Activated CD4-positive, alpha-beta memory T cell treated with anti-CD3 and anti-CD28 coated beads for 36 hours (primary cell): Measurements from ENCODE around the gene PELI3. TPM values are rescaled to one million over a fixed set of nuclear protein-coding genes. Genes with fewer than 3 reads are reported as not detected.
A peak's percentile ranks its signal among the peaks of the same experiment; 100 is the strongest.
"Not testable (repeated sequence)": the region's sequence is repeated elsewhere in the genome, so short reads cannot be mapped to it uniquely, and the experiment has no call there.

Source experiments
- CTCF ChIA-PET: fragments of 350-600 bp; sonication (Branson Sonifier 250); formaldehyde crosslinking; loops from one replicate; lab custom pipeline; 2021; ENCODE audit warnings: antibody characterized with exemption, inconsistent platforms; lab: Charles Lee
- POLR2A ChIA-PET: fragments of 350-600 bp; sonication (Branson Sonifier 250); formaldehyde crosslinking; loops from one replicate; lab custom pipeline; 2021; ENCODE audit warnings: antibody characterized with exemption; lab: Charles Lee
- DNase-seq: peaks from one replicate; pipeline ENCODE4 v3.0.0-alpha.2; 2020
- H3K27ac Mint-ChIP-seq: one replicate; pipeline ENCODE4 v1.8.0; 2021; ENCODE audit warnings: mixed read lengths
- H3K27me3 Mint-ChIP-seq: one replicate; pipeline ENCODE4 v1.8.0; 2021; ENCODE audit warnings: mixed read lengths
- H3K36me3 Mint-ChIP-seq: one replicate; pipeline ENCODE4 v1.8.0; 2021; ENCODE audit warnings: mixed read lengths
- H3K4me1 Mint-ChIP-seq: one replicate; pipeline ENCODE4 v1.8.0; 2021; ENCODE audit warnings: low read depth, mixed read lengths
- H3K4me3 Mint-ChIP-seq: one replicate; pipeline ENCODE4 v1.8.0; 2021; ENCODE audit warnings: mild to moderate bottlenecking, mixed read lengths
- H3K9me3 Mint-ChIP-seq: one replicate; pipeline ENCODE4 v1.8.0; 2021; ENCODE audit warnings: mixed read lengths
- intact Hi-C: fragments of 100-400 bp; cut with micrococcal nuclease; formaldehyde crosslinking; loops from one replicate; pipeline ENCODE4 v1.15.1; 2023
- total RNA-seq, 2 experiments: library from RNA; stranded (reverse); gene quantifications; one replicate each; pipeline ENCODE4 v1.2.3, GENCODE V29; 2021

The PELI3 gene
- total RNA-seq, 2 experiments from 2014 or later: 7.0 to 8.5 TPM

DNA sequence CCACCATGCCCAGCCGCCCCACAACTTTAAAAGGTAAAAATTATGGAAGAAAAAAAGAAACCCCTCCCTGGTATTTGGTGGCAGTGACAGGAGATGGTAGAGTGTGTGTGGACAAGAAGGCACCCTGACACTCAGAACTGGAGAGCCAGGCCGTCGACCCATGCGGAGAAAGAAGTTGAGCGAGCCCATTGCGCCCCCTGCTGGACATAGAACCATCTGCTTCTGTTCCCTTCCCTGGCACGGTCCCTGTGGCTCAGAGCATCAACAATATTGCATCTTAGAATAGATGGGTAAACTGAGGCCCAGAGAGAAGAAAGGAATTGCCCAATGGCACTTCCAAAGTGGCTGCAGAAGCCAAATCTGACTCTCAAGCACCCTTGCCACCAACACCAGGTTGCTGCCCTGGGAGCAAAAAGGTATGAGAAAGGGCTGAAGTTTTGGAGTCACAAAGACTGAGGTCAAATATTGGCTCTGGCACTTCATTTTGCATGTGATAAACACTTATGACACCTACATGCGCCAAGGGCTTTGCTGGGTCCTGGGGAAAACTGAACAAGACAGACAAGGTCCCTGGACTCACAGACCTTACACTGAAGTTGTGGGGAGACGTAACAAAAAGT, 36.6 kb upstream of the PELI3 start:
- Mint-ChIP-seq H3K27me3 (no peaks in the 10 kb centered on the region), H3K27ac (no peak overlapping the region)
- POLR2A ChIA-PET: no interaction called here

DNA sequence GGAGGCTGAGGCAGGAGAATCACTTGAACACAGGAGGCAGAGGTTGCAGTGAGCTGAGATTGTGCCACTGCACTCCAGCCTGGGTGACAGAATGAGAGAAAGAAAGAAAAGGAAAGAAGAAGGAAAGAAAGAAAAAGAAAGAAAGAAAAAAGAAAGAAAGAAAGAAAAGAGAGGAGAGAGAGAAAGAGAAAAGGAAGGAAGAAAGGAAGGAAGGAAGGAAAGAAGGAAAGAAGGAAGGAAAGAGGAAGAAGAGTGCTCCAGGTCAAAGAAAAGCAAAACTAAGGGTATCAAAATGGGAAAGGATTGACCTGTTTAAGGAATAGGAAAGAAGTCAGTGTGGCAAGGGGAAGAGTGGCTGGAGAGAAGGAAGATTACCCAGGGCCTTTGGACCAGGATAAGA, 35.4 kb upstream of the PELI3 start:
- H3K36me3 Mint-ChIP-seq: peaks cover 13% of the 10 kb centered on the region
- DNase-seq, H3K9me3 Mint-ChIP-seq, H3K27ac Mint-ChIP-seq, H3K4me3 Mint-ChIP-seq, H3K4me1 Mint-ChIP-seq, POLR2A ChIA-PET, H3K27me3 Mint-ChIP-seq: not testable (repeated sequence)
- CTCF ChIA-PET: interaction anchor here (1.1 to 7.3 kb wide), 4 partner anchors 8 to 23 kb away, joined by 3 to 104 read pairs (median 12); partner anchors contain the start of gene MRPL11
- intact Hi-C loops: loop anchor here (2.0 kb wide), 1 partner anchor 248 kb away; no protein-coding TSS in a partner anchor

More for the DNA sequence above, 36.6 kb upstream of the PELI3 start:
- DNase-seq: peak; percentile 85
- no peaks in the 10 kb centered on the region for H3K9me3 Mint-ChIP-seq
- CTCF ChIA-PET: interaction anchor here (0.6 to 7.3 kb wide), 14 partner anchors 8 to 347 kb away, joined by 3 to 104 read pairs (median 5); partner anchors contain the start of genes MRPL11 and RBM4B
- peaks cover 11% of the 10 kb centered on the region for H3K36me3 Mint-ChIP-seq
- no peak overlapping the region for H3K4me3 Mint-ChIP-seq
- H3K4me1 Mint-ChIP-seq: no peaks in the 10 kb centered on the region
- intact Hi-C loops: loop anchor here (1.0 to 2.0 kb wide), 3 partner anchors 9 to 249 kb away; partner anchors contain the start of gene NPAS4

DNA sequence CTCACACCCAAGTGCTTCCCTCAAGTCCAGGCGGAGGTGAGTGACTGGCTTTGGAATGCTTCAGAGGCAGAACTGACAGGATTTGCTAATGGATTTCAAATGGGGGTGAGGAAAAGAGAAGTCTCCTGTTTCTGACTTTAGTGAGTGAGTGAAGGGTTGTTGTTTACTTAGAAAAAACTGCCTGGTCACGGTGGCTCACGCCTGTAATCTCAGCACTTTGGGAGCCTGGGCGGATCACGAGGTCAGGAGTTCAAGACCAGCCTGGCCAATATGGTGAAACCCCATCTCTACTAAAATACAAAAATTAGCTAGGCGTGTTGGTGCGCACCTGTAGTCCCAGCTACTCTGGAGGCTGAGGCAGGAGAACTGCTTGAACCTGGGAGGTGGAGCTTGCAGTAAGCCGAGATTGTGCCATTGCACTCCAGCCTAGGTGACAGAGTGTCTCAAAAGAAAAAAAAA, 34.8 kb upstream of the PELI3 start:
- not testable (repeated sequence) for H3K9me3 Mint-ChIP-seq, H3K4me1 Mint-ChIP-seq, H3K27me3 Mint-ChIP-seq, H3K27ac Mint-ChIP-seq, DNase-seq, H3K4me3 Mint-ChIP-seq
- H3K36me3 Mint-ChIP-seq: peaks cover 13% of the 10 kb centered on the region
- CTCF ChIA-PET: interaction anchor here (1.1 to 7.3 kb wide), 2 partner anchors 24 to 47 kb away, joined by 3 to 104 read pairs; no protein-coding TSS in a partner anchor
- POLR2A ChIA-PET: interaction anchor here (0.6 kb wide), 1 partner anchor 31 kb away, joined by 3 read pairs; no protein-coding TSS in a partner anchor
- intact Hi-C loops: loop anchor here (2.0 kb wide), 1 partner anchor 247 kb away; no protein-coding TSS in a partner anchor

DNA sequence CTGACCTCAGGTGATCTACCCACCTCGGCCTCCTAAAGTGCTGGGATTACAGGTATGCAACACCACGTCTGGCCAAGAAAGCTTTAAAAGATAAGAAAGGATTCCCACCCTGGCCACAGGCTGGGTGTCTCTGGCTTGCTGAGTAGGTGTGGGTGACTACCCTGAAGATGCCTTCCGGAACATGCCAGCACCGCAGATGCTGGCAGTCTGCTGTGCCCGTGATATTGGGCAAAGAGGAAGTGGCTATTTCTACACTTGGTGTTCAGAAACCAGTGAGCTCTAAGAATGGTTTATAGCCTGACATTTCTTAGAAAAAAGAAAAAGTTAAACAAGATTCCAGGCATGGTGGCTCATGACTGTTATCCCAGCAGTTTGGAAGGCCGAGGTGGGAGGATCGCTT, 34.1 kb upstream of the PELI3 start:
- POLR2A ChIA-PET: interaction anchor here (0.6 kb wide), 1 partner anchor 31 kb away, joined by 3 read pairs; no protein-coding TSS in a partner anchor
- intact Hi-C loops: no loop called here
- Mint-ChIP-seq H3K27ac (no peak overlapping the region), H3K27me3 (no peaks in the 10 kb centered on the region), H3K9me3 (no peaks in the 10 kb centered on the region), H3K36me3 (peaks cover 13% of the 10 kb centered on the region), H3K4me3 (no peak overlapping the region), H3K4me1 (peaks cover 2% of the 10 kb centered on the region)
- no peak for DNase-seq
- CTCF ChIA-PET: interaction anchor here (0.7 to 7.3 kb wide), 6 partner anchors 15 to 246 kb away, joined by 3 to 104 read pairs (median 4); partner anchors contain the start of genes DPP3 and RBM4B

DNA sequence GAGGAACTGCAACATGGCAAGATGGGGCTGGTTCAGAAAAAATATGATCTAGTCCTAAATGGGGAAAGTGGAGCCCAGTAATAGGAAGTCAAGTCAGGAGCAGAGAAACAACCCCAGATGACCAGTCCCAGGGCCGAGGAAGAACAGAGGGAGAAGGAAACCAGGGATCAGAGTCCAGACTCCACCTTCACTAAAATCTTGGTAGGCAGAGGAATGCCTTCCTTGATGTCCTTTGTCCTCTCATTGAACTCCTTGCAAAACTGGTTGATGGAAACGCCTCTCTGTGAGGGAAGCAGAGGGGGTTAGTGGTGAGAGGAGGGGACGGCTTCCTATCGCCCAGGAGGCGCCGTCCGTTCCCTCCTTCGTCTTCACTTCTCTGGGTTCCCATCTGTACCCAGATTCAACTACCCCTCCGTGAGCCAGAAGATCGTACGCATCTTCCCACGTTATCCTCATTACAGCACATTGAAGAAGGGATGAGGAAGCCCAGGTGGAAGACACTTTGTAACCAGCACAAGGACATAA, 28.7 kb upstream of the PELI3 start:
- CTCF ChIA-PET: interaction anchor here (0.8 to 2.8 kb wide), 23 partner anchors 8 to 240 kb away, joined by 3 to 38 read pairs (median 5); partner anchors contain the start of genes BRMS1, CCDC87, CCS and DPP3
- Mint-ChIP-seq H3K27ac (peak overlapping the region; percentile 99), H3K4me3 (peak overlapping the region; percentile 86), H3K4me1 (peaks cover 13% of the 10 kb centered on the region), H3K36me3 (peaks cover 7% of the 10 kb centered on the region), H3K27me3 (peaks cover 2% of the 10 kb centered on the region), H3K9me3 (peaks cover 3% of the 10 kb centered on the region)
- POLR2A ChIA-PET: interaction anchor here (0.6 to 1.7 kb wide), 9 partner anchors 17 to 240 kb away, joined by 3 to 8 read pairs (median 4); partner anchors contain the start of genes DPP3, NPAS4, RBM4B and SLC29A2
- intact Hi-C loops: loop anchor here (2.0 kb wide), 2 partner anchors 29 to 241 kb away; no protein-coding TSS in a partner anchor
- DNase-seq: no peak

DNA sequence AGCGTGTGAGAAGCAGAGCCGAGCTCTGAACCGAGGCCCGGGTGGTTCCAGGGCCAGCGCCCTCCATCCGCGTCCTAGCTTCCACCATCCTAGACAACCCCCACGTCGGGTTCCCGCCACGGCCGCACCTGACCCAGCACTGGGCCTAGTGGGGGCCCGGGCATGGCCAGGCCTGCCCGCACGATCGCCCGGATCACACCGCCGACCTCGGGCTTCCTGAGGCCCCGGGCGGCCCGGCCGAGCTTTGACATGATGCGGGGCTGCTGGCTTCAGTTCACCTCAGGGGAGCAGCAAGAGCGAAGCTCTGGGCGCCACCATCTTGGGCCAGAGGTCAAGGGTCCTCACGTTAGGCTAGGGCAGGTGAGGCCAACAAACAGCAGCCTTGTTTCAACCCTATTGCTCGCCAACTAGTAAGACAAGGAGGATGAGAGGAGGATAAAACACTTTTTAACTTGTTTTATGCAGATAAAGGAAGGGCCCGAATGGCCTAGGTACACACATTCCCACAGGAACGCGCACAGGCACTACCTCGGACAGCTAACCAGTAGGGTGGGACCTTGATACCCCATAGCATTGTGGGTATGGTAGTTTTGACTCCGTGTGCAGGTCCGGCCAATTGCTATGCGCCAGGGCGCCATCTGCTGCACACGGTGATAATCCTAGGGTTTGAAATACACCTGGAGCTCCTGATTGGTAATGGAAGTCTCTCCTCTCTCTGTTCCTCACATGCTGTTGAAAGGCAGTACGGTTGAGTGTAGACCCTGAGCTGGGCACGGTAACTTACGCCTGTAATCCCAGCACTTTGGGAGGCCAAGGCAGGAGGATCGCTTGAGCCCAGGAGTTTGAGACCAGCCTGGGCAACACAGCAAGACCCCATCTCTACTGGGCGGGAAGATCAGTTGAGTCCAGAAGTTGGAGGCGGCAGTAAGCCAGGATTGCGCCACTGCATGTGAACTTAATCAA, 27.9 kb upstream of the PELI3 start, which contains the start of gene MRPL11:
MRPL11 (minus strand) TSS at position 345 of the 963 bp plus-strand sequence; CDS start at position 251, 94 bp downstream.
- H3K4me3 Mint-ChIP-seq: peak within 1 kb of the TSS; percentile 86
- peaks cover 13% of the 10 kb centered on the region for H3K4me1 Mint-ChIP-seq
- intact Hi-C loops: loop anchor here (1.0 to 2.0 kb wide), 4 partner anchors 28 to 240 kb away; partner anchors contain the start of gene PELI3
- H3K36me3 Mint-ChIP-seq: peaks cover 5% of the 10 kb centered on the region
- peak within 1 kb of the TSS; percentile 99 for H3K27ac Mint-ChIP-seq
- peak; percentile 94 for DNase-seq
- POLR2A ChIA-PET: interaction anchor here (0.6 to 1.7 kb wide), 12 partner anchors 17 to 324 kb away, joined by 3 to 8 read pairs (median 4); partner anchors contain the start of genes DPP3, NPAS4, PELI3 and RBM4B
- CTCF ChIA-PET: interaction anchor here (0.6 to 2.8 kb wide), 37 partner anchors 9 to 239 kb away, joined by 3 to 38 read pairs (median 4); partner anchors contain the start of genes BRMS1, CCDC87, CCS and DPP3
- peaks cover 3% of the 10 kb centered on the region for H3K27me3 Mint-ChIP-seq
- peaks cover 10% of the 10 kb centered on the region for H3K9me3 Mint-ChIP-seq

DNA sequence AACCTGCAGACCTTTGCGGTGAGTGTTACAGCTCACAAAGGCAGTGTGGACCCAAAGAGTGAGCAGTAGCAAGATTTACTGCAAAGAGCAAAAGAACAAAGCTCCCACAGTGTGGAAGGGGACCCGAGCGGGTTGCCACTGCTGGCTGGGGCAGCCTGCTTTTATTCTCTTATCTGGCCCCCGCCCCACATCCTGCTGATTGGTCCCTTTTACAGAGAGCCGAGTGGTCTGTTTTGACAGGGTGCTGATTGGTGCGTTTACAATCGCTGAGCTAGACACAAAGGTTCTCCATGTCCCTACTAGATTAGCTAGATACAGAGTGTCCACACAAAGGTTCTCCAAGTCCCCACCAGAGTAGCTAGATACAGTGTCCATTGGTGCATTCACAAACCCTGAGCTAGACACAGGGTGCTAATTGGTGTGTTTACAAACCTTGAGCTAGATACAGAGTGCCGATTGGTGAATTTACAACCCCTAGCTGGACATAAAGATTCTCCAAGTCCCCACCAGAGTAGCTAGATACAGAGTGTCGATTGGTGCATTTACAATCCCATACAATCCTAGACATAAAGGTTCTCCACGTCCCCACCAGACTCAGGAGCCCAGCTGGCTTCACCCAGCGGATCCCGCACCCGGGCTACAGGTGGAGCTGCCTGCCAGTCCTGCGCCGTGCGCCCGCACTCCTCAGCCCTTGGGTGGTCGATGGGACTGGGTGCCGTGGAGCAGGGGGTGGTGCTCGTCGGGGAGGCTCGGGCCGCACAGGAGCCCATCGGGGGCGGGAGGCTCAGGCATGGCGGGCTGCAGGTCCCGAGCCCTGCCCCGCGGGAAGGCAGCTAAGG, 26.4 kb upstream of the PELI3 start:
- H3K36me3 Mint-ChIP-seq, H3K27ac Mint-ChIP-seq, DNase-seq, H3K27me3 Mint-ChIP-seq, H3K4me3 Mint-ChIP-seq, intact Hi-C loops: not testable (repeated sequence)
- peaks cover 12% of the 10 kb centered on the region for H3K9me3 Mint-ChIP-seq
- POLR2A ChIA-PET: interaction anchor here (1.2 kb wide), 1 partner anchor 26 kb away, joined by 3 read pairs; the partner anchor contains the start of gene PELI3
- H3K4me1 Mint-ChIP-seq: peaks cover 13% of the 10 kb centered on the region
- CTCF ChIA-PET: interaction anchor here (1.7 to 2.8 kb wide), 3 partner anchors 32 to 237 kb away, joined by 4 to 28 read pairs (median 8); partner anchors contain the start of gene RBM4B

DNA sequence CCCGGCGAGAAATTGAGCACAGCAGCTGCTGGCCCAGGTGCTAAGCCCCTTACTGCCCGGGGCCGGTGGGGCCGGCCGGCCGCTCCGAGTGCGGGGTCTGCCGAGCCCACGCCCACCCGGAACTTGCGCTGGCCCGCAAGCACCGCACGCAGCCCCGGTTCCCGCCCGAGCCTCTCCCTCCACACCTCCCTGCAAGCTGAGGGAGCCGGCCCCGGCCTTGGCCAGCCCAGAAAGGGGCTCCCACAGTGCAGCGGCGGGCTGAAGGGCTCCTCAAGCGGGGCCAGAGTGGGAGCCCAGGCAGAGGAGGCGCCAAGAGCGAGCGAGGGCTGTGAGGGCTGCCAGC, 25.8 kb upstream of the PELI3 start:
- Mint-ChIP-seq H3K9me3 (peaks cover 12% of the 10 kb centered on the region), H3K4me1 (peaks cover 13% of the 10 kb centered on the region)
- H3K4me3 Mint-ChIP-seq, H3K27me3 Mint-ChIP-seq, POLR2A ChIA-PET, H3K36me3 Mint-ChIP-seq, H3K27ac Mint-ChIP-seq, DNase-seq, intact Hi-C loops: not testable (repeated sequence)
- CTCF ChIA-PET: interaction anchor here (1.7 to 1.9 kb wide), 2 partner anchors 33 to 38 kb away, joined by 4 to 8 read pairs; no protein-coding TSS in a partner anchor

DNA sequence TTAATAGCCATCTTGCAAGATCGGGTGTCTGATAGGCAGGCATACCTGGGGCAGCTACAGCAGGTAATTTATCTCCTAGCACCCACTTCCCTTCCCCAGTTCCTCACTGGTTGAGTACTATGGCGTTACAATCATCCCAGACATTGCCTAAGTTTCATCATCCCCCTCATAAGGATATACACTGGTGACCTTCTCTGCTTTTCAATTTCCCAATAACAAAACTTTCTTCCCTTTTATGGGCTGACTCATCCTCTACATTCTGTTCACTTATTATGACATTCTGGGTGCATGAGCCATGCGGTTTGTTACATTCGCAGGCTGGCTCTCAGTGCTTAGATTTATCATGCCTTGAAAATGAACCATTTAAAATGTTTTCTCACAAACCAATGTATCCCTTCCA, 23.1 kb upstream of the PELI3 start:
- intact Hi-C loops: no loop called here
- peaks cover 12% of the 10 kb centered on the region for H3K9me3 Mint-ChIP-seq
- DNase-seq: no peak
- H3K36me3 Mint-ChIP-seq: no peaks in the 10 kb centered on the region
- peaks cover 3% of the 10 kb centered on the region for H3K4me1 Mint-ChIP-seq
- CTCF ChIA-PET: interaction anchor here (1.0 kb wide), 1 partner anchor 35 kb away, joined by 3 read pairs; no protein-coding TSS in a partner anchor
- no peak overlapping the region for H3K4me3 Mint-ChIP-seq
- H3K27me3 Mint-ChIP-seq: peaks cover 6% of the 10 kb centered on the region
- POLR2A ChIA-PET: no interaction called here
- no peak overlapping the region for H3K27ac Mint-ChIP-seq

DNA sequence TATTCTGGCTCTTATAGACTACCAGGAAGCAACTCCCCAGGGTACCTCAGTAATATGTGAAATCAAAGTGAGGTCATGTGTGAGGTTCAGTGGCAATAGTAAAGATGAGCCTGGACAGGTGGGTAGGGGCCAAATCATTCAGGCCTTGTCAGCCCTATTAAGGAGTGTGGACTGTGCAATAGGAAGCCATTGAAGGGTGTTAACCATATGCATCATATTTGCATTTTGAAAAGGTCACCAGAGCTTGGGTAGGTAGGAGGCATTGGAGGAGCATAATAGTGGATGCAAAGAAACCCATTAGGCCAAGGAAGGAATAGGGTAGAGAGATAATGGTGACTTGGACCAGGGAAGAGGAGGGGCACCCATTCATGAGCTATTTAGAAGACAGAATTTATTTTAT, 19.7 kb upstream of the PELI3 start:
- no peak overlapping the region for H3K4me3 Mint-ChIP-seq
- POLR2A ChIA-PET: no interaction called here
- CTCF ChIA-PET: no interaction called here
- DNase-seq: no peak
- peaks cover 9% of the 10 kb centered on the region for H3K27me3 Mint-ChIP-seq
- H3K27ac Mint-ChIP-seq: no peak overlapping the region
- no peaks in the 10 kb centered on the region for H3K36me3 Mint-ChIP-seq
- intact Hi-C loops: no loop called here
- peaks cover 12% of the 10 kb centered on the region for H3K9me3 Mint-ChIP-seq
- no peaks in the 10 kb centered on the region for H3K4me1 Mint-ChIP-seq
